Trophoblast cell (in vitro differentiated cells and primary cell): ENCODE measurements around the gene DCDC2C.

ENCODE experiments used
- DNase-seq, 2 donors: peaks; one replicate each; pipeline ENCODE4 v3.0.0-alpha.2; 2016
- H2AFZ ChIP-seq: 2 replicates; pipeline ENCODE4 v1.6.1; 2013; ENCODE audit warnings: low read length, moderate library complexity, mild to moderate bottlenecking; ENCODE audit not compliant: insufficient read depth, poor library complexity
- H2AK5ac ChIP-seq: 2 replicates; pipeline ENCODE4 v1.6.1; 2013; ENCODE audit warnings: mild to moderate bottlenecking, low read length
- H2BK120ac ChIP-seq: 2 replicates; pipeline ENCODE4 v1.6.1; 2013; ENCODE audit warnings: low read length, mild to moderate bottlenecking, moderate library complexity; ENCODE audit not compliant: insufficient read depth, poor library complexity
- H2BK12ac ChIP-seq: 2 replicates; pipeline ENCODE4 v1.6.1; 2013; ENCODE audit warnings: mild to moderate bottlenecking, low read length, moderate library complexity
- H2BK5ac ChIP-seq: 2 replicates; pipeline ENCODE4 v1.6.1; 2013; ENCODE audit warnings: low read length, low read depth, moderate library complexity, mild to moderate bottlenecking; ENCODE audit not compliant: poor library complexity
- H3K14ac ChIP-seq: 2 replicates; pipeline ENCODE4 v1.6.1; 2013; ENCODE audit warnings: mild to moderate bottlenecking, low read length
- H3K18ac ChIP-seq: 2 replicates; pipeline ENCODE4 v1.6.1; 2013; ENCODE audit warnings: mild to moderate bottlenecking, low read length
- H3K23ac ChIP-seq: 2 replicates; pipeline ENCODE4 v1.6.1; 2013; ENCODE audit warnings: low read length
- H3K27ac ChIP-seq: 2 replicates; pipeline ENCODE4 v1.5.1; 2013; ENCODE audit warnings: low read depth, mild to moderate bottlenecking, inconsistent platforms, low read length, moderate library complexity
- H3K27me3 ChIP-seq: 2 replicates; pipeline ENCODE4 v1.6.1; 2013; ENCODE audit warnings: inconsistent platforms, mild to moderate bottlenecking, low read length, moderate library complexity; ENCODE audit not compliant: insufficient read depth
- H3K36me3 ChIP-seq, 2 experiments: 1 replicate in 1 of 2; 2 replicates in 1 of 2; pipeline ENCODE4 v1.6.1; 2013; ENCODE audit warnings: low read length in 2 of 2, mild to moderate bottlenecking in 2 of 2, moderate library complexity in 1 of 2; ENCODE audit not compliant: insufficient read depth in 2 of 2, control insufficient read depth in 1 of 2
- H3K4ac ChIP-seq: 2 replicates; pipeline ENCODE4 v1.6.1; 2013; ENCODE audit warnings: low read depth, mild to moderate bottlenecking, low read length, moderate library complexity
- H3K4me1 ChIP-seq, 2 experiments: 1 replicate in 1 of 2; 2 replicates in 1 of 2; pipeline ENCODE4 v1.6.1; 2013; ENCODE audit warnings: low read length in 2 of 2, mild to moderate bottlenecking in 2 of 2, moderate library complexity in 1 of 2; ENCODE audit not compliant: insufficient read depth in 2 of 2, control insufficient read depth in 1 of 2
- H3K4me2 ChIP-seq: 2 replicates; pipeline ENCODE4 v1.6.1; 2013; ENCODE audit warnings: inconsistent platforms, mild to moderate bottlenecking, low read length, moderate library complexity
- H3K4me3 ChIP-seq: 2 replicates; pipeline ENCODE4 v1.5.1; 2013; ENCODE audit warnings: mild to moderate bottlenecking, low read depth, low read length, inconsistent platforms
- H3K79me1 ChIP-seq: one replicate; pipeline ENCODE4 v1.6.1; 2013; ENCODE audit warnings: low read length
- H3K79me2 ChIP-seq: 2 replicates; pipeline ENCODE4 v1.6.1; 2013; ENCODE audit warnings: low read length, mild to moderate bottlenecking; ENCODE audit not compliant: control insufficient read depth, insufficient read depth, poor library complexity
- H3K9ac ChIP-seq: 2 replicates; pipeline ENCODE4 v1.6.1; 2013; ENCODE audit warnings: mild to moderate bottlenecking, low read length
- H3K9me3 ChIP-seq: 2 replicates; pipeline ENCODE4 v1.6.1; 2013; ENCODE audit warnings: low read depth, mild to moderate bottlenecking, control low read depth, inconsistent platforms, low read length; ENCODE audit not compliant: insufficient read depth
- H4K12ac ChIP-seq: 2 replicates; pipeline ENCODE4 v1.6.1; 2013; ENCODE audit warnings: low read depth, mild to moderate bottlenecking, low read length, moderate library complexity
- H4K8ac ChIP-seq: 2 replicates; pipeline ENCODE4 v1.6.1; 2013; ENCODE audit warnings: low read depth, mild to moderate bottlenecking, low read length, moderate library complexity
- H4K91ac ChIP-seq: one replicate; pipeline ENCODE4 v1.6.1; 2013; ENCODE audit warnings: low read depth, mild to moderate bottlenecking, low read length, moderate library complexity
- WGBS: extraction: QIAGEN DNeasy Blood & Tissue Kit; methylation state at CpG from one replicate; pipeline ENCODE4 v1.1.7; 2013; ENCODE audit warnings: missing lambda C conversion rate; ENCODE audit not compliant: insufficient read length, insufficient coverage; ENCODE audit errors: extremely low coverage; 5-methylcytosine and 5-hydroxymethylcytosine counted together

DCDC2C gene

DNA sequence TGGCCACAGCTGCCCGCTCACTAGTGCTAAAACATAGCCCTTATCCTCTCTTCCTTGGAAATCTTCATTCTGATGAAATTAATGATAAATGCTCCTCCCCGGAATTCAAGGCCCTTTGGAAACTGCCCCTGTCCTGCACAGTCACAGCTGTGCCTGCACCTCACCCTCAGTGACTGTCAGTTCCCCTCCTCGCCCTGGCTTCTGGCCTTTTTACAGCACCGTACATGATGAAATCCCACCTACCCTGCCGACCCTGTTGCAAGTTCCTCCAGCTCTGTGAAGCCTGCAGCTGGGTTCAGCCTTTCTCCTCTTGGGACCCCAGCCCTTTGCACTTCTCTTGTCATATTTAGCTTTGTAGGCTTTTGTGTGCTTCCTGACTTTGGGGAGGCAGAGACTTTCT, 48.4 kb downstream of the DCDC2C start:
- peaks cover 1% of the 10 kb centered on the region for H3K9me3 ChIP-seq
- H3K79me1 ChIP-seq, result no peaks in the 10 kb centered on the region
- H3K4me1 ChIP-seq, result no peaks in the 10 kb centered on the region
- no peak overlapping the region for H4K8ac ChIP-seq
- no peak overlapping the region for H3K4me2 ChIP-seq
- no peak overlapping the region for H3K4me3 ChIP-seq
- no peaks in the 10 kb centered on the region for H3K27me3 ChIP-seq
- no peaks in the 10 kb centered on the region for H3K79me2 ChIP-seq
- no peak for DNase-seq
- no CpG with 5 or more reads among the region's 5 CpGs for WGBS
- H2BK12ac ChIP-seq, result no peak overlapping the region
- no peak overlapping the region for H3K4ac ChIP-seq
- H4K12ac ChIP-seq, result no peak overlapping the region
- no peak overlapping the region for H3K18ac ChIP-seq
- no peak overlapping the region for H2BK120ac ChIP-seq
- no peak overlapping the region for H2BK5ac ChIP-seq
- no peak overlapping the region for H2AFZ ChIP-seq
- no peak overlapping the region for H2AK5ac ChIP-seq
- no peak overlapping the region for H3K23ac ChIP-seq
- no peak overlapping the region for H3K14ac ChIP-seq
- H3K9ac ChIP-seq, result no peak overlapping the region
- H3K36me3 ChIP-seq, result no peaks in the 10 kb centered on the region
- no peak overlapping the region for H3K27ac ChIP-seq
- no peak overlapping the region for H4K91ac ChIP-seq

DNA sequence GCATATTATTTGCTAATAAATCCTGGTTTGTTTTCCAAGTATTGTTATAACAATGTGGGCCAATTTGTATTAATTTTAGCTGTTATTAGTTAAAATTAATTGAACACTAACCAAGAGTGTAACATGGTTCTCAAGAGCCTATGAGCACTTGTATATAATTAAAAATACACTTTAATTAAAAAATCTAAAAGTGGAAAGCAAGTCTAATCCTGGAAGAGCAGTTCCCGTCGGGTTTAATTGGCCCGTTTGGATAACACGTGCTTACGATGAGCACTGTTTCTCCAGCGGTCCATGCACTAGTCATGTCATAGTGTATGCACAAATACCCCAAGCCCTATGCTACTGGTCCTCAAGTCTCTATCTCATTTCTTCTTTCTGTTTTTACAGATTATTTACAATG, 49.0 kb downstream of the DCDC2C start:
- no peak overlapping the region for H2AK5ac ChIP-seq
- no peak overlapping the region for H2AFZ ChIP-seq
- no peak overlapping the region for H3K4me2 ChIP-seq
- H3K4ac ChIP-seq, result no peak overlapping the region
- H4K8ac ChIP-seq, result no peak overlapping the region
- no peaks in the 10 kb centered on the region for H3K79me2 ChIP-seq
- no peak overlapping the region for H3K23ac ChIP-seq
- no peak overlapping the region for H4K91ac ChIP-seq
- WGBS, result no CpG with 5 or more reads among the region's 6 CpGs
- no peak overlapping the region for H4K12ac ChIP-seq
- no peaks in the 10 kb centered on the region for H3K27me3 ChIP-seq
- no peak overlapping the region for H3K18ac ChIP-seq
- no peak overlapping the region for H3K9ac ChIP-seq
- H3K4me1 ChIP-seq, result no peaks in the 10 kb centered on the region
- H2BK120ac ChIP-seq, result no peak overlapping the region
- H3K14ac ChIP-seq, result no peak overlapping the region
- peaks cover under 1% of the 10 kb centered on the region for H3K9me3 ChIP-seq
- no peaks in the 10 kb centered on the region for H3K36me3 ChIP-seq
- DNase-seq, result no peak
- H2BK12ac ChIP-seq, result no peak overlapping the region
- H3K79me1 ChIP-seq, result no peaks in the 10 kb centered on the region
- no peak overlapping the region for H2BK5ac ChIP-seq
- no peak overlapping the region for H3K4me3 ChIP-seq
- H3K27ac ChIP-seq, result no peak overlapping the region

DNA sequence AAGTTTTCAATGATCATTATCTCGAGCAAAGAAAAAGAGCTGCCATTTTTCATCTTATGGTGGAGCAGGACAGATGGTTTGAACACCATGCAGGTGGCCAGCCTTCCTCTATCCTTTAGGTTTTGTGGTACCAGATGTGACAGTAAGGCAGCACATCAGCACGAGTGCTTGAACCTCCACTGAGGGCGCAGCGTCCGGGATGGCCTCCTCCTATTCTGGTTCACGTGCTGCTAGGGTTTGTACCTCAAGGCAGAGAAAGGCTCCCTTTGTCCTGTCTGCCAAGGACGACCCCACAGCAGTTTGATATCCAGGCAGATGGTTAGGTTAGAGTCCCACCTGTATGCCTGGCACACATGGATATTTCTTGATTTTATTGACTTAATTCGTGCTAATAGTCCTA, 50.2 kb downstream of the DCDC2C start:
- Histone ChIP-seq H3K27me3 (no peaks in the 10 kb centered on the region), H4K8ac (no peak overlapping the region), H3K9me3 (no peaks in the 10 kb centered on the region), H3K79me1 (no peaks in the 10 kb centered on the region), H2BK120ac (no peak overlapping the region), H2BK5ac (no peak overlapping the region), H2BK12ac (no peak overlapping the region), H3K4me2 (no peak overlapping the region), H3K18ac (no peak overlapping the region), H3K4me3 (no peak overlapping the region), H4K12ac (no peak overlapping the region), H3K4ac (no peak overlapping the region), H3K36me3 (no peaks in the 10 kb centered on the region), H3K9ac (no peak overlapping the region), H3K14ac (no peak overlapping the region), H2AK5ac (no peak overlapping the region), H3K4me1 (no peaks in the 10 kb centered on the region), H3K23ac (no peak overlapping the region), H2AFZ (no peak overlapping the region), H4K91ac (no peak overlapping the region), H3K27ac (no peak overlapping the region), H3K79me2 (no peaks in the 10 kb centered on the region)
- no CpG with 5 or more reads among the region's 8 CpGs for WGBS
- DNase-seq, result no peak

DNA sequence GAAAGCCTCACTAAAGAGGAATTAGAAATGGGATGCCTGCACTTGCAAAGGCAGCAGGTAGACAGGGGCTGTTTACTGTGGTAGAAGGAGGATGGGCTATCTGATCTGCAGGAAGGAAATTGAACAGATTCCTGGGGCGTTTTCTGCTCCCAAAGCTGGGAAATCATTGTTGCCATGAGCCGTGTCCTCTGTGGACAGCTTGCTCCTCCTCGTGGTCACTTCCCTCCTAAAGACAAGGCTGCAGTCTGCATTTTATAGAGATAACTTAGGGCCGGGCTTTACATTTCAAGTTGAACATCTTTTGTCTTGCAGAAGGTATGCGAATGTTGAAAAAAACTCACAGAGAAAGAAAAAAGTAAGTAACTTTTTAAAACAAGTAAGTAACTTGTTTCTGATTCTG, 50.9 kb downstream of the DCDC2C start:
- Histone ChIP-seq H3K4me3 (no peak overlapping the region), H3K36me3 (no peaks in the 10 kb centered on the region), H2AFZ (no peak overlapping the region)

More for the DNA sequence above, 50.9 kb downstream of the DCDC2C start:
- Histone ChIP-seq H2BK12ac (no peak overlapping the region), H3K4me2 (no peak overlapping the region), H4K8ac (no peak overlapping the region), H3K4ac (no peak overlapping the region), H2BK5ac (no peak overlapping the region), H4K91ac (no peak overlapping the region), H3K18ac (no peak overlapping the region), H3K14ac (no peak overlapping the region), H2AK5ac (no peak overlapping the region), H3K9me3 (no peaks in the 10 kb centered on the region), H3K27me3 (no peaks in the 10 kb centered on the region), H4K12ac (no peak overlapping the region), H2BK120ac (no peak overlapping the region), H3K9ac (no peak overlapping the region), H3K23ac (no peak overlapping the region), H3K79me2 (no peaks in the 10 kb centered on the region), H3K4me1 (no peaks in the 10 kb centered on the region), H3K79me1 (no peaks in the 10 kb centered on the region), H3K27ac (no peak overlapping the region)
- DNase-seq, result no peak
- WGBS, result no CpG with 5 or more reads among the region's 5 CpGs
